GM21825 (cell line): ENCODE data around the gene NMB.
"Not testable (repeated sequence)": the region's sequence is repeated elsewhere in the genome, so short reads cannot be mapped to it uniquely, and the experiment has no call there.

Experiments
- ATAC-seq: cut with Tn5 transposase; IDR thresholded peaks from one replicate; pipeline ENCODE4 v1.9.1; 2021; ENCODE audit warnings: mild to moderate bottlenecking, moderate library complexity; ENCODE audit not compliant: unreplicated experiment

Gene NMB

GRCh38 chr15:84658080-84658787 is at the start of gene NMB:
TSS of gene NMB (minus strand) at chr15:84658199. CDS start at chr15:84658152, 47 bp downstream.
- ATAC-seq: peak; percentile 64

- ATAC-seq: no peak
These were observed 45.8 kb upstream of the NMB start for GRCh38 chr15:84703808-84704207.

GRCh38 chr15:84702961-84703482 is 45.0 kb upstream of the NMB start:
- ATAC-seq: no peak

- no peak for ATAC-seq
These were observed 41.7 kb upstream of the NMB start for GRCh38 chr15:84699538-84700191.

- ATAC-seq: no peak
These were observed 39.4 kb upstream of the NMB start for GRCh38 chr15:84697236-84697990.

- no peak for ATAC-seq
These were observed 38.8 kb upstream of the NMB start for GRCh38 chr15:84696757-84697156.

GRCh38 chr15:84690342-84690741 is 32.3 kb upstream of the NMB start:
- no peak for ATAC-seq

GRCh38 chr15:84689858-84690257 is 31.9 kb upstream of the NMB start:
- no peak for ATAC-seq

GRCh38 chr15:84686446-84686845 is 28.4 kb upstream of the NMB start:
- ATAC-seq: not testable (repeated sequence)

GRCh38 chr15:84685304-84685703 is 27.3 kb upstream of the NMB start:
- ATAC-seq: no peak

GRCh38 chr15:84684092-84684491 is 26.1 kb upstream of the NMB start:
- ATAC-seq: no peak

GRCh38 chr15:84681831-84682230 is 23.8 kb upstream of the NMB start:
- ATAC-seq: no peak

- ATAC-seq: no peak
These were observed 13.2 kb upstream of the NMB start for GRCh38 chr15:84671211-84671610.

- no peak for ATAC-seq
These were observed 11.7 kb upstream of the NMB start for GRCh38 chr15:84669726-84670125.

- no peak for ATAC-seq
These were observed 10.4 kb upstream of the NMB start for GRCh38 chr15:84668221-84668982.

- no peak for ATAC-seq
These were observed 8.4 kb upstream of the NMB start for GRCh38 chr15:84666373-84666772.

GRCh38 chr15:84661001-84661400 is 3.0 kb upstream of the NMB start:
- ATAC-seq: no peak

- no peak for ATAC-seq
These were observed 2.1 kb upstream of the NMB start for GRCh38 chr15:84659904-84660781.

- no peak for ATAC-seq
These were observed 901 bp upstream of the NMB start for GRCh38 chr15:84658788-84659411.

- ATAC-seq: no peak
These were observed 285 bp downstream of the NMB start for GRCh38 chr15:84657748-84658079.
